ENCODE data around the gene ZNF770. TPM values are rescaled to one million over a fixed set of nuclear protein-coding genes. Genes with fewer than 3 reads are reported as not detected.

Gene ZNF770
- total and polyA plus RNA-seq, 2 donors (not counting 1 experiment from before 2014, with no cell fraction given), result 10.1 to 49.3 TPM

- ATAC-seq (ENCODE audit: low read depth) (no peak), DNase-seq (no peak)
- Histone ChIP-seq H3K4me3 (ENCODE audit: control extremely low read depth in 1 of 5, extremely low read depth in 1 of 5, insufficient read depth in 1 of 5, low read depth in 2 of 5, low read length in 4 of 5) (no peak overlapping the region), H3K27me3 (replicated peaks in 1 of 4; ENCODE audit: control extremely low read depth in 1 of 4, control insufficient read depth in 3 of 4, insufficient read depth in 4 of 4, low read length in 3 of 4) (peaks cover 0 to 3% (median 0%) of the 10 kb centered on the region in 4 experiments), H3K27ac (ENCODE audit: low read length in 2 of 2) (no peak overlapping the region), H3K4me1 (ENCODE audit: control insufficient read depth in 2 of 2, insufficient read depth in 2 of 2, low read length in 2 of 2) (no peaks in the 10 kb centered on the region), H4K20me1 (ENCODE audit: control insufficient read depth, insufficient read depth, low read length, poor library complexity, severe bottlenecking) (no peaks in the 10 kb centered on the region), H3K9ac (ENCODE audit: low read length) (no peak overlapping the region), H3K36me3 (replicated peaks in 1 of 2; ENCODE audit: control extremely low read depth in 1 of 2, control insufficient read depth in 1 of 2, extremely low read depth in 1 of 2, insufficient read depth in 2 of 2, low read length in 1 of 2) (no peaks in the 10 kb centered on the region), H2AFZ (ENCODE audit: insufficient read depth, low read depth, low read length, poor library complexity, severe bottlenecking) (no peak overlapping the region), H3K79me2 (ENCODE audit: control insufficient read depth, insufficient read depth, low read length) (no peaks in the 10 kb centered on the region), H3K9me3 (ENCODE audit: control extremely low read depth in 1 of 3, control insufficient read depth in 2 of 3, insufficient read depth in 1 of 3, low read length in 2 of 3) (no peaks in the 10 kb centered on the region), H3K4me2 (replicated peaks; ENCODE audit: low read depth, low read length, poor library complexity, severe bottlenecking) (no peak overlapping the region)
- Mint-ChIP-seq H3K4me3 (no peak overlapping the region), H3K9me3 (ENCODE audit: insufficient read depth) (no peaks in the 10 kb centered on the region), H3K27ac (no peak overlapping the region), H3K27me3 (peaks cover 9% of the 10 kb centered on the region), H3K4me1 (peaks cover 1% of the 10 kb centered on the region)
- ChIA-PET POLR2A (no interaction called here), CTCF (no interaction called here)
- TF ChIP-seq EZH2 (IDR thresholded peaks at IDR 0.05; ENCODE audit: borderline replicate concordance, insufficient read depth, low read depth, low read length, poor library complexity, severe bottlenecking) (no peak), CTCF (IDR thresholded peaks at IDR 0.05) (no peak)
- intact Hi-C loops (cut with micrococcal nuclease), result no loop called here
- WGBS (ENCODE audit: insufficient coverage), result 74% methylated on average over 3 of the region's 6 CpGs
Observed at GRCh38 chr15:35020974-35021373, 32.9 kb upstream of the ZNF770 start.

GRCh38 chr15:35019404-35020327, 31.6 kb upstream of the ZNF770 start:
- no peak overlapping the region for H3K4me2 ChIP-seq (replicated peaks; ENCODE audit: low read depth, low read length, poor library complexity, severe bottlenecking)
- H3K9ac ChIP-seq (ENCODE audit: low read length), result no peak overlapping the region
- H3K27me3 Mint-ChIP-seq, result peaks cover 9% of the 10 kb centered on the region
- no peaks in the 10 kb centered on the region for H3K27me3 ChIP-seq (replicated peaks in 1 of 4; ENCODE audit: control extremely low read depth in 1 of 4, control insufficient read depth in 3 of 4, insufficient read depth in 4 of 4, low read length in 3 of 4)
- H3K27ac ChIP-seq (ENCODE audit: low read length in 2 of 2), result no peak overlapping the region
- no peak overlapping the region for H3K4me3 Mint-ChIP-seq
- H3K36me3 ChIP-seq (replicated peaks in 1 of 2; ENCODE audit: control extremely low read depth in 1 of 2, control insufficient read depth in 1 of 2, extremely low read depth in 1 of 2, insufficient read depth in 2 of 2, low read length in 1 of 2), result no peaks in the 10 kb centered on the region
- DNase-seq (no peak), ATAC-seq (ENCODE audit: low read depth) (no peak)
- POLR2A ChIA-PET, result no interaction called here
- H3K4me3 ChIP-seq (ENCODE audit: control extremely low read depth in 1 of 5, extremely low read depth in 1 of 5, insufficient read depth in 1 of 5, low read depth in 2 of 5, low read length in 4 of 5), result no peak overlapping the region
- H3K9me3 Mint-ChIP-seq (ENCODE audit: insufficient read depth), result no peaks in the 10 kb centered on the region
- H3K79me2 ChIP-seq (ENCODE audit: control insufficient read depth, insufficient read depth, low read length), result no peaks in the 10 kb centered on the region
- CTCF ChIA-PET, result interaction anchor here (1.0 kb wide), 1 partner anchor 108 kb away, joined by 5 read pairs; no protein-coding TSS in a partner anchor
- no CpG with 5 or more reads among the region's 6 CpGs for WGBS (ENCODE audit: insufficient coverage)
- H2AFZ ChIP-seq (ENCODE audit: insufficient read depth, low read depth, low read length, poor library complexity, severe bottlenecking), result no peak overlapping the region
- H3K9me3 ChIP-seq (ENCODE audit: control extremely low read depth in 1 of 3, control insufficient read depth in 2 of 3, insufficient read depth in 1 of 3, low read length in 2 of 3), result no peaks in the 10 kb centered on the region
- H3K27ac Mint-ChIP-seq, result no peak overlapping the region
- intact Hi-C loops (cut with micrococcal nuclease), result no loop called here
- peaks cover 1% of the 10 kb centered on the region for H3K4me1 Mint-ChIP-seq
- no peaks in the 10 kb centered on the region for H3K4me1 ChIP-seq (ENCODE audit: control insufficient read depth in 2 of 2, insufficient read depth in 2 of 2, low read length in 2 of 2)
- no peak for TF ChIP-seq CTCF (IDR thresholded peaks at IDR 0.05)
- TF ChIP-seq EZH2 (IDR thresholded peaks at IDR 0.05; ENCODE audit: borderline replicate concordance, insufficient read depth, low read depth, low read length, poor library complexity, severe bottlenecking), result no peak
- no peaks in the 10 kb centered on the region for H4K20me1 ChIP-seq (ENCODE audit: control insufficient read depth, insufficient read depth, low read length, poor library complexity, severe bottlenecking)

Data from B cell (primary cell).